Lung (tissue), 12 donors: ENCODE measurements around the gene USP48. TPM values are rescaled to one million over a fixed set of nuclear protein-coding genes. Genes with fewer than 3 reads are reported as not detected.

Experiments
- ATAC-seq: fragments of 200-7000 bp; cut with Tn5 transposase; one replicate; pipeline ENCODE4 v1.9.1; 2020; ENCODE audit warnings: moderate number of reproducible peaks; ENCODE audit not compliant: insufficient read depth, low FRiP score
- DNase-seq, 3 donors: peaks; one replicate each; pipeline ENCODE4 v3.0.0-alpha.2; 2013 to 2017
- H3K27ac ChIP-seq, 2 donors: one replicate each; pipeline ENCODE4 v1.5.1; 2013; ENCODE audit warnings: mild to moderate bottlenecking in 2 of 2, moderate library complexity in 2 of 2, control low read depth in 1 of 2, inconsistent platforms in 1 of 2, low read depth in 1 of 2, low read length in 1 of 2
- H3K27me3 ChIP-seq, 3 donors: one replicate each; pipeline ENCODE4 v1.5.1; 2013; ENCODE audit warnings: low read length in 2 of 3; ENCODE audit not compliant: control insufficient read depth in 3 of 3, insufficient read depth in 3 of 3
- H3K36me3 ChIP-seq, 4 donors: one replicate each; pipeline ENCODE4 v1.5.1; 2013; ENCODE audit warnings: low read length in 4 of 4, mild to moderate bottlenecking in 1 of 4, moderate library complexity in 1 of 4; ENCODE audit not compliant: control insufficient read depth in 4 of 4, insufficient read depth in 4 of 4
- H3K4me1 ChIP-seq, 5 donors: one replicate each; pipeline ENCODE4 v1.5.1; 2013; ENCODE audit warnings: low read length in 5 of 5, mild to moderate bottlenecking in 2 of 5, moderate library complexity in 1 of 5; ENCODE audit not compliant: control insufficient read depth in 5 of 5, insufficient read depth in 5 of 5
- H3K4me3 ChIP-seq: one replicate; pipeline ENCODE4 v1.5.1; 2013; ENCODE audit warnings: mild to moderate bottlenecking, control low read depth, moderate library complexity
- H3K9ac ChIP-seq, 2 donors: one replicate each; pipeline ENCODE4 v1.5.1; 2013; ENCODE audit warnings: low read length in 2 of 2, control low read depth in 1 of 2; ENCODE audit not compliant: insufficient read depth in 1 of 2
- H3K9me3 ChIP-seq, 4 donors: one replicate each; pipeline ENCODE4 v1.5.1; 2013; ENCODE audit warnings: low read length in 3 of 4, mild to moderate bottlenecking in 1 of 4, moderate library complexity in 1 of 4; ENCODE audit not compliant: control insufficient read depth in 4 of 4, insufficient read depth in 3 of 4
- CTCF ChIP-seq: IDR thresholded peaks from 2 replicates; pipeline ENCODE4 v1.5.1; 2012; ENCODE audit warnings: mild to moderate bottlenecking; ENCODE audit errors: control extremely low read depth, extremely low read depth
- WGBS, 2 donors: extraction: QIAGEN DNeasy Blood & Tissue Kit; methylation state at CpG; one replicate each; pipeline ENCODE4 v1.1.7; 2013; 5-methylcytosine and 5-hydroxymethylcytosine counted together
- polyA plus RNA-seq, 2 donors: library from polyadenylated mRNA; stranded (reverse); fragments of 200-250 nt; gene quantifications; one replicate each; pipeline ENCODE4 v1.2.1, GENCODE V29; 2013
- total RNA-seq, 2 donors: library from RNA; depleted of rRNA in 1 of 2; stranded (reverse); fragments of >200 nt in 1 of 2; gene quantifications; one replicate each; pipeline ENCODE4 v1.2.1, GENCODE V29; 2014 to 2021
- donor health status: control.
- donor health status: control.
- donor health status: Bipolar disorder and iron deficiency.
- donor health status: healthy.
- donor health status: DM: yes; HTN: yes; CAD: no.

Gene USP48
- total and polyA plus RNA-seq, 4 donors, result 15.6 to 107 (median 33.5) TPM

DNA sequence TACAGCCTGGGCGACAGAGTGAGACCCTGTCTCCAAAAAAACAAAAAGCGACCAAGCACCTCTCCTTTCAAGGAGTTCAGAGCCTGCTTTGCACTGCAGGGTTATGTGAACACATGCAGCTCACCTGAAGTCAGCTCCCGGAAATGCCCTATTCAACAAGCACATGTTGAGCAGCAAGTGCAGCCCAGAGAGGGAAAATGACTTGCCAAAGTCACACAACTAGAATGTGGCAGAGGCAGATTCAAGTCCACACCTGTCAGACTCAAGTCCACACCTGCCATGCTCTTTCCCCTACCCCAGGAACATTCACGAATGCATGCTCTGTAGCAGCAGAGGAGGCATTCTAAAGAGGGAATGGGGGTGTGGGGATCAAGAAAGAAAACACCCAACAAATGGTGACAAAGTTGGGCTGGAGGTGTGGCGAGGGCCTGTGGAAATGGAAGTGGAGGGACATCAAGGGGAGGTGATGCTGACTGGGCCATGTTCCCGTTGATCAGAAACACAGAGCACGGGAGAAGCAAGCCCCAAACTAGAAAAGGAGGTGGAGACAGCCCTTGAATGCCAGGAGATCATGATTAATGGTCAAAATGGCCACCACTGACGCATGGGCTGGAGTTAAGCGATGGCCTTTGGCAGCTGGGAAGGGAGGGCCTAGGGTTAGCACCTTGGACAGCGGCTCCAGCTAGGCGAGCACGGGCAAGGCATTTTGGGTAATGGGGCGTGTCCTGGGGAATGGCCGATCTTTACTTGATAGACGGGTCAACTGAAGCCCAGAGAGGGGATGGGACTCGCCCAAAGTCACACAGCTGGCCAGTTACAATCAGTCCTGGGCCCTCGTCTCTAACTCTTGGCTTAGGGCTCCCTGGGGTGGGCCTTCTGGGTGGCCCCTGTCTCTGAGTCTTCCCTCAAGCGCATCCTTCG, 135.3 kb downstream of the USP48 start:
- no peaks in the 10 kb centered on the region for H3K36me3 ChIP-seq
- no peak overlapping the region for H3K9ac ChIP-seq
- no peak overlapping the region for H3K27ac ChIP-seq
- peaks cover 0 to 3% (median 0%) of the 10 kb centered on the region in 4 donors for H3K9me3 ChIP-seq
- H3K27me3 ChIP-seq, result peaks cover 0 to 2% (median 0%) of the 10 kb centered on the region in 3 donors
- 36 to 44% methylated on average over 19 of the region's 19 CpGs for WGBS, 2 donors
- TF ChIP-seq CTCF, result no peak
- peak; percentile 70 to 72 (median 70) for DNase-seq
- no peak overlapping the region for H3K4me3 ChIP-seq
- peaks cover 0 to 7% (median 3%) of the 10 kb centered on the region in 5 donors for H3K4me1 ChIP-seq
- ATAC-seq, result no peak

DNA sequence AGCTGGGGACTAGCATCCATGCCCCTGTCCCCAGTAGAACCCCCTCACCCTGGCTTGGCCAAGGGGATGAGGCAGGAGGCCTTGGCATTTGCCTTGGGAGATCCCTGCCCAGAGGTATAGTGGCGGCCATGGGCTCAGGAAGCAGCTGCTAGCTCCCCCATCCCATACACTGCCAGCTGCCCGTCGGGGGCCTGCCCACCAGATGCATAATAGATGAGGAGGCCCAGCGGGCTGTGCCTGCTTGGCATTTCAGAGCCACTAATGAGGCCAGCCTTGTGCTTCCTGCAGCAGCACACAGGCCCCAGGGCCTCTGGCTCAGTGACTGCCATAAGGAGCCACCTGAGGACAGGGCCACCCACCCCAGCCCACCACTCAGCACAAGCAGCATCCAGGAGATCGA, 137.4 kb downstream of the USP48 start:
- 78 to 87% methylated on average over 5 of the region's 5 CpGs for WGBS, 2 donors
- no peak overlapping the region for H3K4me3 ChIP-seq
- H3K27ac ChIP-seq, result no peak overlapping the region
- no peak for DNase-seq
- no peak for ATAC-seq
- H3K4me1 ChIP-seq, result no peaks in the 10 kb centered on the region
- H3K9ac ChIP-seq, result no peak overlapping the region
- TF ChIP-seq CTCF, result no peak
- no peaks in the 10 kb centered on the region for H3K27me3 ChIP-seq
- H3K9me3 ChIP-seq, result peaks cover 0 to 3% (median 0%) of the 10 kb centered on the region in 4 donors
- H3K36me3 ChIP-seq, result no peaks in the 10 kb centered on the region

DNA sequence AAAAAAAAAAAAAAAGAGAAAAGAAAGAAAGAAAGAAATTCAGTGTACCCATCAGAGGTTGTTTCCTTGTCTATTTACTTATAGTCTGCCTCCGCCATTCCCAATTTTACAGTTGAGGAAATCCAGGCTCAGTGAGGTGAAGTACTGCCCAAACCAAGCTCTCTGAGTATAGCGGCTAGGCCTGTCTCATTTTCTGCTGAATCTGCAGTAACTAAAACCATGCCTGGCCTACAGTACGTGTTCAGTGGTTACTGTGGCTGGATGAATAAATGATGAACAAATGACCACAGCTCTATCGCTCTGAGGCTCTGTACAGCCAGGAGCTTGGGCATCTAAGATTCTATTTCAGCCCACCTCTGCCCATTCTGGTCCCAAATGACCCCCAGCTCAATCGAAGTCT, 138.0 kb downstream of the USP48 start:
- Histone ChIP-seq H3K4me1 (no peaks in the 10 kb centered on the region), H3K4me3 (no peak overlapping the region), H3K9me3 (peaks cover 0 to 3% (median 0%) of the 10 kb centered on the region in 4 donors), H3K36me3 (no peaks in the 10 kb centered on the region), H3K9ac (no peak overlapping the region), H3K27me3 (no peaks in the 10 kb centered on the region), H3K27ac (no peak overlapping the region)
- 85 to 90% methylated on average over 5 of the region's 5 CpGs for WGBS, 2 donors
- no peak for DNase-seq
- TF ChIP-seq CTCF, result no peak
- no peak for ATAC-seq
